Hepatocyte (in vitro differentiated cells): ENCODE measurements around the gene MFAP2.

ENCODE experiments used
- EZH2 ChIP-seq: fragments of 200-600 bp; sonication (generic); IDR thresholded peaks from 2 replicates; pipeline ENCODE4 v1.6.1; 2016; ENCODE audit warnings: antibody characterized with exemption, mild to moderate bottlenecking, borderline replicate concordance
- EZH2phosphoT487 ChIP-seq: fragments of 200-600 bp; sonication (generic); IDR thresholded peaks from one replicate; pipeline ENCODE4 v1.6.1; 2018; ENCODE audit warnings: antibody characterized with exemption, mild to moderate bottlenecking, low read depth, moderate library complexity; ENCODE audit not compliant: unreplicated experiment, severe bottlenecking
- TF ChIP-seq, protein P1 (sequence below): fragments of 200-600 bp; sonication (generic); IDR thresholded peaks from 2 replicates; pipeline ENCODE4 v1.5.1; 2016; ENCODE audit warnings: antibody characterized with exemption, mild to moderate bottlenecking; ENCODE audit not compliant: poor library complexity

DNA sequence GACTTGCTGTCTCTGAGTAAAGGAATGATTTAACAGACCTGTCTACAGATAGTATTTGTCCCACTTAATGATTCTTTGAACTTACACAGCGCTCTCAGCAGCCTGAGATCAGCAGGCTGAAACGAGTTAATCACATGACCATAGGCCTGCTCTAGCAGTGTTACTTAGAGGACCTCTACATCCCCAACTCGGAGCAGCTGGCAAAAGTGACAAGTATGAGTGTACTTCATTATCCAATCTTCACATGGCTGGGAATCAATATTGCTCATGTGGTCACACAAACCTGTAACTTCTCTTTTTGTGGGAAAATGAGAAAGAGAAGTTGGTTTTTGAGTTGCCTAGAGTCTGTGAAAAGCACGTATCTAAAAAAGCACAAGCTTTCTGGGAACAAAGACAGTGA is 42.7 kb upstream of the MFAP2 start:
- TF ChIP-seq, protein P1, sequence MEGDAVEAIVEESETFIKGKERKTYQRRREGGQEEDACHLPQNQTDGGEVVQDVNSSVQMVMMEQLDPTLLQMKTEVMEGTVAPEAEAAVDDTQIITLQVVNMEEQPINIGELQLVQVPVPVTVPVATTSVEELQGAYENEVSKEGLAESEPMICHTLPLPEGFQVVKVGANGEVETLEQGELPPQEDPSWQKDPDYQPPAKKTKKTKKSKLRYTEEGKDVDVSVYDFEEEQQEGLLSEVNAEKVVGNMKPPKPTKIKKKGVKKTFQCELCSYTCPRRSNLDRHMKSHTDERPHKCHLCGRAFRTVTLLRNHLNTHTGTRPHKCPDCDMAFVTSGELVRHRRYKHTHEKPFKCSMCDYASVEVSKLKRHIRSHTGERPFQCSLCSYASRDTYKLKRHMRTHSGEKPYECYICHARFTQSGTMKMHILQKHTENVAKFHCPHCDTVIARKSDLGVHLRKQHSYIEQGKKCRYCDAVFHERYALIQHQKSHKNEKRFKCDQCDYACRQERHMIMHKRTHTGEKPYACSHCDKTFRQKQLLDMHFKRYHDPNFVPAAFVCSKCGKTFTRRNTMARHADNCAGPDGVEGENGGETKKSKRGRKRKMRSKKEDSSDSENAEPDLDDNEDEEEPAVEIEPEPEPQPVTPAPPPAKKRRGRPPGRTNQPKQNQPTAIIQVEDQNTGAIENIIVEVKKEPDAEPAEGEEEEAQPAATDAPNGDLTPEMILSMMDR = no peak
- no peak for TF ChIP-seq EZH2
- no peak for TF ChIP-seq EZH2phosphoT487
